MCF 10A (cell line): Measurements from ENCODE around the gene SPATA46. TPM values are rescaled to one million over a fixed set of nuclear protein-coding genes. Genes with fewer than 3 reads are reported as not detected.

Source experiments
- BruUV-seq: library from RNA; stranded (reverse); fragments of 400-500 nt; replicated peaks from 2 replicates; lab custom pipeline; 2021; lab: Mats Ljungman, UMichigan
- CTCF ChIA-PET: fragments of 300-600 bp; sonication (Branson Sonifier 250); formaldehyde crosslinking; extraction: SDS; loops from one replicate; lab custom pipeline; 2021; ENCODE audit warnings: antibody characterized with exemption, inconsistent platforms; lab: Yijun Ruan, JAX
- POLR2A ChIA-PET: fragments of 300-600, 350-650 bp; sonication (Branson Sonifier 250); formaldehyde crosslinking; extraction: SDS; loops from one replicate; lab custom pipeline; 2020; ENCODE audit warnings: antibody characterized with exemption, inconsistent platforms; lab: Yijun Ruan, JAX
- DNase-seq: peaks from one replicate; pipeline ENCODE4 v3.0.0-alpha.2; 2018; ENCODE audit not compliant: unreplicated experiment
- H3K27ac Mint-ChIP-seq: one replicate; pipeline ENCODE4 v1.8.0; 2022; ENCODE audit warnings: mild to moderate bottlenecking, low read depth, mixed read lengths; ENCODE audit not compliant: unreplicated experiment
- H3K27me3 Mint-ChIP-seq: one replicate; pipeline ENCODE4 v1.8.0; 2022; ENCODE audit warnings: mixed read lengths; ENCODE audit not compliant: insufficient read depth, unreplicated experiment
- H3K36me3 Mint-ChIP-seq: one replicate; pipeline ENCODE4 v1.8.0; 2022; ENCODE audit warnings: mild to moderate bottlenecking, moderate library complexity, mixed read lengths; ENCODE audit not compliant: insufficient read depth, unreplicated experiment
- H3K4me1 Mint-ChIP-seq: one replicate; pipeline ENCODE4 v1.8.0; 2022; ENCODE audit warnings: mixed read lengths; ENCODE audit not compliant: insufficient read depth, unreplicated experiment
- H3K4me3 Mint-ChIP-seq: one replicate; pipeline ENCODE4 v1.8.0; 2022; ENCODE audit warnings: mild to moderate bottlenecking, moderate library complexity, mixed read lengths; ENCODE audit not compliant: unreplicated experiment
- H3K9me3 Mint-ChIP-seq: one replicate; pipeline ENCODE4 v1.8.0; 2022; ENCODE audit warnings: mixed read lengths; ENCODE audit not compliant: unreplicated experiment
- CTCF ChIP-seq: fragments of 200-600 bp; IDR thresholded peaks from one replicate; pipeline ENCODE4 v1.8.0; 2022; ENCODE audit warnings: antibody characterized with exemption, mild to moderate bottlenecking; ENCODE audit not compliant: unreplicated experiment
- intact Hi-C: fragments of 100-400 bp; cut with micrococcal nuclease; formaldehyde crosslinking; loops from 2 replicates; pipeline ENCODE4 v1.14.1; 2022
- microRNA-seq: library from miRNA; unstranded; fragments of <30 nt; microRNA quantifications from one replicate; pipeline ENCODE4 v1.2.0, GENCODE V29; 2022
- total RNA-seq: library from RNA; stranded (reverse); gene quantifications from 2 replicates; pipeline ENCODE4 v1.2.3, GENCODE V29; 2022

The SPATA46 gene
- total RNA-seq, 1 experiment from 2014 or later: not detected

DNA sequence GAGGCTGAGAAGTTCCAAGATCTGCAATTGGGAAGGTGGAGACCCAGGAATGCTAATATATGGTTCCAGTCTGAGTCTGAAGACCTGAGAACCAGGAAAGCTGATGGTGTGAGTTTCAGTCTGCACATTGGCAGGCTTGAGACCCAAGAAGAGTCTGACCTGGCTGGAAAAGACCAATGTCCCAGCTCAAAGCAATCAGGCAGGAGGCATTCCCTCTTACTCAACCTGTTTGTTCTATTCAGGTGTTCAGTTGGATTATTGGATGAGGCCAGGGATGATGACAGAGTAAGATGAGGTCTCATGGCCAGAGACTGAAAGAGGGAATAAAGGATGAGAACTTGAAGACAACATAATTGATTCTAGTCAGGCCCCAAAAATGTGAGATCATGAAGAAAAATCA, 50.1 kb downstream of the SPATA46 start:
- Mint-ChIP-seq H3K27me3 (no peaks in the 10 kb centered on the region), H3K4me3 (no peak overlapping the region), H3K4me1 (peaks cover 20% of the 10 kb centered on the region), H3K27ac (peak overlapping the region; percentile 33), H3K9me3 (no peaks in the 10 kb centered on the region), H3K36me3 (no peaks in the 10 kb centered on the region)
- ChIA-PET POLR2A (interaction anchor here (1.5 to 2.5 kb wide), 2 partner anchors 9 to 55 kb away, joined by 4 to 10 read pairs; partner anchors contain the start of gene C1orf226), CTCF (interaction anchor here (0.6 to 1.0 kb wide), 2 partner anchors 59 to 271 kb away, joined by 3 read pairs; no protein-coding TSS in a partner anchor)
- intact Hi-C loops: no loop called here
- no TSS peak for BruUV-seq
- TF ChIP-seq CTCF: no peak
- DNase-seq: no peak

GRCh38 chr1:162324396-162324795, 52.3 kb downstream of the SPATA46 start:
- no peaks in the 10 kb centered on the region for H3K9me3 Mint-ChIP-seq
- H3K27ac Mint-ChIP-seq: no peak overlapping the region
- BruUV-seq: no TSS peak
- H3K4me3 Mint-ChIP-seq: no peak overlapping the region
- no peak for DNase-seq
- TF ChIP-seq CTCF: no peak
- intact Hi-C loops: no loop called here
- no peaks in the 10 kb centered on the region for H3K27me3 Mint-ChIP-seq
- no peaks in the 10 kb centered on the region for H3K36me3 Mint-ChIP-seq
- POLR2A ChIA-PET: interaction anchor here (0.6 to 1.0 kb wide), 2 partner anchors 8 to 16 kb away, joined by 3 read pairs; no protein-coding TSS in a partner anchor
- CTCF ChIA-PET: interaction anchor here (1.2 kb wide), 1 partner anchor 67 kb away, joined by 5 read pairs; no protein-coding TSS in a partner anchor
- H3K4me1 Mint-ChIP-seq: peaks cover 28% of the 10 kb centered on the region

Small RNA genes within 50 kb of the gene (microRNA-seq; reads per million reads assigned to microRNA genes)
- gene MIR556: 4.4 reads per million, percentile 32 among the genes with 10 or more reads in this experiment

Other genes with a start within 250 kb of the SPATA46 start
- 3.1 and 3.3 TPM in 2 replicates for gene C1orf226, start 4.9 kb upstream of the SPATA46 start, total RNA-seq
- gene SH2D1B, start 35.3 kb upstream of the SPATA46 start, total RNA-seq: not detected in 2 replicates
- 76.9 and 102 TPM in 2 replicates for gene UHMK1, start 121.0 kb upstream of the SPATA46 start, total RNA-seq
- 479 and 542 TPM in 2 replicates for gene UAP1, start 184.9 kb upstream of the SPATA46 start, total RNA-seq